Measurements from ENCODE around the gene ANKEF1. TPM values are rescaled to one million over a fixed set of nuclear protein-coding genes. Genes with fewer than 3 reads are reported as not detected.
"Not testable (repeated sequence)": the region's sequence is repeated elsewhere in the genome, so short reads cannot be mapped to it uniquely, and the experiment has no call there.

The ANKEF1 gene
- total RNA-seq, 4 donors from 2014 or later, result 0.87 to 2.4 (median 1.7) TPM

GRCh38 chr20:10012464-10012863 is 22.3 kb upstream of the ANKEF1 start:
- TF ChIP-seq EP300 (IDR thresholded peaks at IDR 0.05), result no peak
- no peak for TF ChIP-seq CTCF (IDR thresholded peaks at IDR 0.05)
- no peak for TF ChIP-seq POLR2A (IDR thresholded peaks at IDR 0.05)
- WGBS, 2 donors, result 59 to 67% methylated on average over 5 of the region's 5 CpGs
- H3K27me3 ChIP-seq, result no peaks in the 10 kb centered on the region
- no peaks in the 10 kb centered on the region for H3K9me3 ChIP-seq
- H3K27ac ChIP-seq, result no peak overlapping the region
- DNase-seq (ENCODE audit: low spot score in 2 of 2), result no peak
- H3K4me3 ChIP-seq, result no peak overlapping the region
- H3K36me3 ChIP-seq, result no peaks in the 10 kb centered on the region
- no peaks in the 10 kb centered on the region for H3K4me1 ChIP-seq

- no peak for TF ChIP-seq POLR2A (IDR thresholded peaks at IDR 0.05)
- no peaks in the 10 kb centered on the region for H3K36me3 ChIP-seq
- H3K4me1 ChIP-seq, result no peaks in the 10 kb centered on the region
- WGBS, 2 donors, result 54 to 60% methylated on average over 5 of the region's 5 CpGs
- no peak overlapping the region for H3K27ac ChIP-seq
- no peaks in the 10 kb centered on the region for H3K27me3 ChIP-seq
- no peak overlapping the region for H3K4me3 ChIP-seq
- H3K9me3 ChIP-seq, result no peaks in the 10 kb centered on the region
- no peak for DNase-seq (ENCODE audit: low spot score in 2 of 2)
These were observed 20.4 kb upstream of the ANKEF1 start for GRCh38 chr20:10014431-10014830.

- WGBS, 2 donors, result 46 to 47% methylated on average over 2 of the region's 2 CpGs
- Histone ChIP-seq H3K27me3 (no peaks in the 10 kb centered on the region), H3K9me3 (no peaks in the 10 kb centered on the region), H3K4me1 (no peaks in the 10 kb centered on the region), H3K4me3 (no peak overlapping the region), H3K36me3 (no peaks in the 10 kb centered on the region), H3K27ac (no peak overlapping the region)
- DNase-seq (ENCODE audit: low spot score in 2 of 2), result no peak
- TF ChIP-seq POLR2A (IDR thresholded peaks at IDR 0.05), result no peak
- no peak for TF ChIP-seq EP300 (IDR thresholded peaks at IDR 0.05)
These were observed 13.8 kb upstream of the ANKEF1 start for GRCh38 chr20:10020937-10021336.

- WGBS, 2 donors, result 71 to 89% methylated on average over 2 of the region's 2 CpGs
- Histone ChIP-seq H3K27ac (no peak overlapping the region), H3K27me3 (no peaks in the 10 kb centered on the region), H3K36me3 (no peaks in the 10 kb centered on the region), H3K9me3 (no peaks in the 10 kb centered on the region), H3K4me1 (no peaks in the 10 kb centered on the region), H3K4me3 (no peak overlapping the region)
- no peak for DNase-seq (ENCODE audit: low spot score in 2 of 2)
- TF ChIP-seq POLR2A (IDR thresholded peaks at IDR 0.05), result no peak
- TF ChIP-seq EP300 (IDR thresholded peaks at IDR 0.05), result no peak
- TF ChIP-seq CTCF (IDR thresholded peaks at IDR 0.05), result no peak
These were observed 12.2 kb upstream of the ANKEF1 start for GRCh38 chr20:10022625-10023024.

GRCh38 chr20:10023911-10024310 is 10.9 kb upstream of the ANKEF1 start:
- Histone ChIP-seq H3K27me3 (no peaks in the 10 kb centered on the region), H3K27ac (no peak overlapping the region), H3K9me3 (no peaks in the 10 kb centered on the region), H3K4me1 (no peaks in the 10 kb centered on the region), H3K4me3 (no peak overlapping the region), H3K36me3 (no peaks in the 10 kb centered on the region)
- WGBS, 2 donors, result 56 to 58% methylated on average over 2 of the region's 2 CpGs
- DNase-seq (ENCODE audit: low spot score in 2 of 2), result no peak
- no peak for TF ChIP-seq EP300 (IDR thresholded peaks at IDR 0.05)
- no peak for TF ChIP-seq CTCF (IDR thresholded peaks at IDR 0.05)
- TF ChIP-seq POLR2A (IDR thresholded peaks at IDR 0.05), result no peak

GRCh38 chr20:10031451-10032215 is 3.2 kb upstream of the ANKEF1 start:
- not testable (repeated sequence) for H3K4me1 ChIP-seq; H3K4me3 ChIP-seq; H3K27ac ChIP-seq; DNase-seq (ENCODE audit: low spot score in 2 of 2); H3K9me3 ChIP-seq; H3K36me3 ChIP-seq; H3K27me3 ChIP-seq
- WGBS, 2 donors, result 96 to 99% methylated on average over 24 to 28 of the region's 47 CpGs

- DNase-seq (ENCODE audit: low spot score in 2 of 2); H3K27me3 ChIP-seq; H3K27ac ChIP-seq; H3K9me3 ChIP-seq; H3K4me3 ChIP-seq; H3K36me3 ChIP-seq; H3K4me1 ChIP-seq: not testable (repeated sequence)
- 95 to 98% methylated on average over 6 to 7 of the region's 7 CpGs for whole genome bisulfite sequencing, 2 donors
These were observed 2.5 kb upstream of the ANKEF1 start for GRCh38 chr20:10032269-10032668.
